ENCODE data around the gene C3. TPM values are rescaled to one million over a fixed set of nuclear protein-coding genes. Genes with fewer than 3 reads are reported as not detected.
A peak's percentile ranks its signal among the peaks of the same experiment; 100 is the strongest.

C3 gene
- total RNA-seq, 1 donor from 2014 or later, result 0.51 TPM

- DNase-seq (ENCODE audit: low read depth in 2 of 2), result no peak
Observed at GRCh38 chr19:6745965-6746364, 25.5 kb upstream of the C3 start.

- peak in 1 of 2 donors; percentile 88 for DNase-seq (ENCODE audit: low read depth in 2 of 2)
Observed at GRCh38 chr19:6744381-6745301, 24.2 kb upstream of the C3 start.

GRCh38 chr19:6743714-6744380, 23.4 kb upstream of the C3 start:
- no peak for DNase-seq (ENCODE audit: low read depth in 2 of 2)

GRCh38 chr19:6743066-6743465, 22.6 kb upstream of the C3 start:
- DNase-seq (ENCODE audit: low read depth in 2 of 2), result no peak

GRCh38 chr19:6740589-6741343, 20.3 kb upstream of the C3 start:
- peak in 1 of 2 donors; percentile 59 for DNase-seq (ENCODE audit: low read depth in 2 of 2)

- DNase-seq (ENCODE audit: low read depth in 2 of 2), result peak in 1 of 2 donors; percentile 35
Observed at GRCh38 chr19:6739883-6740588, 19.6 kb upstream of the C3 start.

- DNase-seq (ENCODE audit: low read depth in 2 of 2), result peak in 1 of 2 donors; percentile 84
Observed at GRCh38 chr19:6739390-6739882, 19.0 kb upstream of the C3 start, which contains the start of gene TRIP10. Gene TRIP10, plus strand, starts transcription at chr19:6739680. Its CDS starts 82 bp downstream, at chr19:6739762.

- DNase-seq (ENCODE audit: low read depth in 2 of 2), result peak in 1 of 2 donors; percentile 25
Observed at GRCh38 chr19:6738787-6739389, 18.4 kb upstream of the C3 start.

GRCh38 chr19:6737873-6738786, 17.7 kb upstream of the C3 start:
- peak; percentile 79 to 100 for DNase-seq (ENCODE audit: low read depth in 2 of 2)

GRCh38 chr19:6737284-6737872, 16.9 kb upstream of the C3 start, which contains the start of gene GPR108:
Gene GPR108, minus strand, starts transcription at chr19:6737580. Its CDS starts 4 bp downstream, at chr19:6737576.
- DNase-seq (ENCODE audit: low read depth in 2 of 2), result peak in 1 of 2 donors; percentile 100

- DNase-seq (ENCODE audit: low read depth in 2 of 2), result no peak
Observed at GRCh38 chr19:6736917-6737283, 16.4 kb upstream of the C3 start.

GRCh38 chr19:6736169-6736916, 15.9 kb upstream of the C3 start:
- peak in 1 of 2 donors; percentile 89 for DNase-seq (ENCODE audit: low read depth in 2 of 2)

- peak in 1 of 2 donors; percentile 77 for DNase-seq (ENCODE audit: low read depth in 2 of 2)
Observed at GRCh38 chr19:6735181-6735911, 14.9 kb upstream of the C3 start.

GRCh38 chr19:6734096-6734696, 13.7 kb upstream of the C3 start:
- DNase-seq (ENCODE audit: low read depth in 2 of 2), result peak in 1 of 2 donors; percentile 74

GRCh38 chr19:6733338-6734095, 13.1 kb upstream of the C3 start:
- no peak for DNase-seq (ENCODE audit: low read depth in 2 of 2)

- no peak for DNase-seq (ENCODE audit: low read depth in 2 of 2)
Observed at GRCh38 chr19:6732803-6733337, 12.4 kb upstream of the C3 start.
